ENCODE measurements around the gene SLC6A7.

SLC6A7 gene

GRCh38 chr5:150209099-150209635 lies 19.3 kb downstream of the SLC6A7 start:
- Histone ChIP-seq H3K27me3 (ENCODE audit: insufficient read depth, low read length, poor library complexity, severe bottlenecking) (no peaks in the 10 kb centered on the region), H3K9ac (ENCODE audit: low read depth, low read length, poor library complexity, severe bottlenecking) (peak overlapping the region; percentile 4), H4K20me1 (ENCODE audit: insufficient read depth, low read length, poor library complexity, severe bottlenecking) (no peaks in the 10 kb centered on the region), H3K9me2 (replicated peaks; ENCODE audit: low read depth, low read length) (no peaks in the 10 kb centered on the region), H3K9me3 (ENCODE audit: insufficient read depth, low read depth, low read length) (no peaks in the 10 kb centered on the region), H3K79me2 (ENCODE audit: insufficient read depth, low read length) (no peaks in the 10 kb centered on the region), H2AFZ (ENCODE audit: low read length) (peak overlapping the region; percentile 57), H3K4me1 (ENCODE audit: insufficient read depth, low read length, poor library complexity, severe bottlenecking) (peaks cover 25% of the 10 kb centered on the region), H3K36me3 (ENCODE audit: insufficient read depth, low read length) (no peaks in the 10 kb centered on the region), H3K4me2 (ENCODE audit: low read depth, low read length, poor library complexity, severe bottlenecking) (peak overlapping the region; percentile 69), H3F3A (ENCODE audit: low read depth) (no peaks in the 10 kb centered on the region), H3K4me3 (ENCODE audit: low read length, poor library complexity, severe bottlenecking) (peak overlapping the region; percentile 48)
- no peak for TF ChIP-seq EZH2phosphoT487 (IDR thresholded peaks at IDR 0.05; ENCODE audit: borderline replicate concordance)
- TF ChIP-seq CTCF (conservative IDR thresholded peaks at IDR 0.05; ENCODE audit: low read length) = peak; percentile 17; the same call in 1 of the 2 replicates

- TF ChIP-seq EZH2phosphoT487 (IDR thresholded peaks at IDR 0.05; ENCODE audit: borderline replicate concordance) (no peak), CTCF (conservative IDR thresholded peaks at IDR 0.05; ENCODE audit: low read length) (no peak)
- H3K4me2 ChIP-seq (ENCODE audit: low read depth, low read length, poor library complexity, severe bottlenecking) = no peak overlapping the region
- H3K4me1 ChIP-seq (ENCODE audit: insufficient read depth, low read length, poor library complexity, severe bottlenecking) = peaks cover 25% of the 10 kb centered on the region
- no peak overlapping the region for H3K9ac ChIP-seq (ENCODE audit: low read depth, low read length, poor library complexity, severe bottlenecking)
- H3K79me2 ChIP-seq (ENCODE audit: insufficient read depth, low read length) = no peaks in the 10 kb centered on the region
- no peak overlapping the region for H3K4me3 ChIP-seq (ENCODE audit: low read length, poor library complexity, severe bottlenecking)
- H4K20me1 ChIP-seq (ENCODE audit: insufficient read depth, low read length, poor library complexity, severe bottlenecking) = no peaks in the 10 kb centered on the region
- no peaks in the 10 kb centered on the region for H3K9me3 ChIP-seq (ENCODE audit: insufficient read depth, low read depth, low read length)
- H3K27me3 ChIP-seq (ENCODE audit: insufficient read depth, low read length, poor library complexity, severe bottlenecking) = no peaks in the 10 kb centered on the region
- no peaks in the 10 kb centered on the region for H3F3A ChIP-seq (ENCODE audit: low read depth)
- no peaks in the 10 kb centered on the region for H3K36me3 ChIP-seq (ENCODE audit: insufficient read depth, low read length)
- no peaks in the 10 kb centered on the region for H3K9me2 ChIP-seq (replicated peaks; ENCODE audit: low read depth, low read length)
- no peak overlapping the region for H2AFZ ChIP-seq (ENCODE audit: low read length)
These were observed 20.8 kb downstream of the SLC6A7 start for GRCh38 chr5:150210644-150211043.

- no peaks in the 10 kb centered on the region for H3K9me3 ChIP-seq (ENCODE audit: insufficient read depth, low read depth, low read length)
- H3K36me3 ChIP-seq (ENCODE audit: insufficient read depth, low read length) = no peaks in the 10 kb centered on the region
- no peak overlapping the region for H3K4me2 ChIP-seq (ENCODE audit: low read depth, low read length, poor library complexity, severe bottlenecking)
- H3K79me2 ChIP-seq (ENCODE audit: insufficient read depth, low read length) = no peaks in the 10 kb centered on the region
- H3K4me1 ChIP-seq (ENCODE audit: insufficient read depth, low read length, poor library complexity, severe bottlenecking) = peaks cover 20% of the 10 kb centered on the region
- TF ChIP-seq CTCF (conservative IDR thresholded peaks at IDR 0.05; ENCODE audit: low read length) (no peak), EZH2phosphoT487 (IDR thresholded peaks at IDR 0.05; ENCODE audit: borderline replicate concordance) (no peak)
- H3K4me3 ChIP-seq (ENCODE audit: low read length, poor library complexity, severe bottlenecking) = no peak overlapping the region
- no peaks in the 10 kb centered on the region for H3K9me2 ChIP-seq (replicated peaks; ENCODE audit: low read depth, low read length)
- H4K20me1 ChIP-seq (ENCODE audit: insufficient read depth, low read length, poor library complexity, severe bottlenecking) = no peaks in the 10 kb centered on the region
- no peak overlapping the region for H3K9ac ChIP-seq (ENCODE audit: low read depth, low read length, poor library complexity, severe bottlenecking)
- no peak overlapping the region for H2AFZ ChIP-seq (ENCODE audit: low read length)
- no peaks in the 10 kb centered on the region for H3K27me3 ChIP-seq (ENCODE audit: insufficient read depth, low read length, poor library complexity, severe bottlenecking)
- H3F3A ChIP-seq (ENCODE audit: low read depth) = no peaks in the 10 kb centered on the region
These were observed 21.5 kb downstream of the SLC6A7 start for GRCh38 chr5:150211156-150212030.

Data from Loucy (cell line).